IMR-90 (cell line): ENCODE data around the gene ATG4A. TPM values are rescaled to one million over a fixed set of nuclear protein-coding genes. Genes with fewer than 3 reads are reported as not detected.

ENCODE experiments used
- ATAC-seq: fragments of 200-7000 bp; cut with Tn5 transposase; 2 replicates; pipeline ENCODE4 v1.9.1; 2020; ENCODE audit warnings: low read depth, mild to moderate bottlenecking, moderate library complexity
- BruUV-seq: library from RNA; stranded (reverse); fragments of 400-500 nt; replicated peaks from 2 replicates; lab custom pipeline; 2021; lab: Mats Ljungman, UMichigan
- CTCF ChIA-PET: fragments of 300-600 bp; formaldehyde crosslinking; extraction: SDS; loops from one replicate; lab custom pipeline; 2021; ENCODE audit warnings: antibody characterized with exemption; lab: Yijun Ruan, JAX
- POLR2A ChIA-PET: fragments of 300-600 bp; sonication (Branson Sonifier 250); formaldehyde crosslinking; loops from one replicate; lab custom pipeline; 2022; ENCODE audit warnings: antibody characterized with exemption; ENCODE audit not compliant: unreplicated experiment; lab: Charles Lee
- DNase-seq: peaks from one replicate; pipeline ENCODE4 v3.0.0; 2013
- H2AFZ ChIP-seq: replicated peaks from 2 replicates; pipeline ENCODE3; 2013; ENCODE audit warnings: low read length, mild to moderate bottlenecking; ENCODE audit not compliant: poor library complexity
- H2AK5ac ChIP-seq: 2 replicates; pipeline ENCODE4 v1.6.1; 2013; ENCODE audit warnings: low read depth, low read length, inconsistent platforms
- H2AK9ac ChIP-seq: replicated peaks from 2 replicates; pipeline ENCODE3; 2013; ENCODE audit warnings: mild to moderate bottlenecking, low read depth, low read length, moderate library complexity; ENCODE audit not compliant: poor library complexity
- H2BK120ac ChIP-seq: 2 replicates; pipeline ENCODE4 v1.6.1; 2013; ENCODE audit warnings: low read depth, low read length, inconsistent platforms
- H2BK15ac ChIP-seq: 3 replicates; pipeline ENCODE4 v1.6.1; 2013; ENCODE audit warnings: low read depth, low read length, inconsistent platforms
- H2BK20ac ChIP-seq: 2 replicates; pipeline ENCODE4 v1.6.1; 2013; ENCODE audit warnings: low read depth, mild to moderate bottlenecking, inconsistent platforms, low read length, moderate library complexity
- H2BK5ac ChIP-seq: 2 replicates; pipeline ENCODE4 v1.6.1; 2013; ENCODE audit warnings: mild to moderate bottlenecking, low read depth, low read length, inconsistent platforms; ENCODE audit not compliant: poor library complexity, severe bottlenecking
- H3K14ac ChIP-seq: replicated peaks from 2 replicates; pipeline ENCODE4 v1.6.1; 2013; ENCODE audit warnings: low read depth, low read length, inconsistent platforms
- H3K18ac ChIP-seq: 2 replicates; pipeline ENCODE4 v1.6.1; 2013; ENCODE audit warnings: low read depth, low read length, control low read depth
- H3K23ac ChIP-seq: 2 replicates; pipeline ENCODE4 v1.6.1; 2013; ENCODE audit warnings: low read depth, low read length, inconsistent platforms
- H3K27ac ChIP-seq: 2 replicates; pipeline ENCODE4 v1.5.1; 2013; ENCODE audit warnings: mild to moderate bottlenecking, control low read depth, low read length; ENCODE audit not compliant: insufficient read depth
- H3K27me3 ChIP-seq: 2 replicates; pipeline ENCODE4 v1.6.1; 2013; ENCODE audit warnings: low read length; ENCODE audit not compliant: control insufficient read depth, insufficient read depth
- H3K36me3 ChIP-seq: 2 replicates; pipeline ENCODE4 v1.6.1; 2013; ENCODE audit warnings: low read length, mixed read lengths; ENCODE audit not compliant: control insufficient read depth, insufficient read depth
- H3K4ac ChIP-seq: 2 replicates; pipeline ENCODE4 v1.6.1; 2013; ENCODE audit warnings: low read depth, low read length, inconsistent platforms
- H3K4me1 ChIP-seq: 2 replicates; pipeline ENCODE4 v1.6.1; 2013; ENCODE audit warnings: low read length, mixed read lengths; ENCODE audit not compliant: control insufficient read depth, insufficient read depth
- H3K4me2 ChIP-seq: 2 replicates; pipeline ENCODE4 v1.6.1; 2013; ENCODE audit warnings: low read depth, mild to moderate bottlenecking, control low read depth, low read length, moderate library complexity
- H3K4me3 ChIP-seq: 2 replicates; pipeline ENCODE4 v1.5.1; 2013; ENCODE audit warnings: low read depth, mild to moderate bottlenecking, control low read depth, low read length, moderate library complexity; ENCODE audit not compliant: insufficient read depth
- H3K56ac ChIP-seq: 2 replicates; pipeline ENCODE4 v1.6.1; 2013; ENCODE audit warnings: low read length, inconsistent platforms; ENCODE audit not compliant: insufficient read depth; ENCODE audit errors: extremely low read depth
- H3K79me1 ChIP-seq, 2 experiments: 2 replicates each; pipeline ENCODE4 v1.6.1; 2013; ENCODE audit warnings: low read length in 2 of 2, inconsistent platforms in 1 of 2, low read depth in 1 of 2
- H3K9ac ChIP-seq: 2 replicates; pipeline ENCODE4 v1.6.1; 2013; ENCODE audit warnings: low read depth, low read length, control low read depth
- H3K9me1 ChIP-seq: 2 replicates; pipeline ENCODE4 v1.6.1; 2013; ENCODE audit warnings: low read length, inconsistent platforms; ENCODE audit not compliant: insufficient read depth
- H3K9me3 ChIP-seq: 2 replicates; pipeline ENCODE4 v1.6.1; 2013; ENCODE audit warnings: low read length; ENCODE audit not compliant: control insufficient read depth, insufficient read depth
- H4K20me1 ChIP-seq: 2 replicates; pipeline ENCODE4 v1.6.1; 2013; ENCODE audit warnings: low read length, inconsistent platforms; ENCODE audit not compliant: insufficient read depth
- H4K5ac ChIP-seq: 2 replicates; pipeline ENCODE4 v1.6.1; 2013; ENCODE audit warnings: mild to moderate bottlenecking, low read depth, low read length, control low read depth
- H4K8ac ChIP-seq, 2 experiments: 2 replicates each; pipeline ENCODE4 v1.6.1; 2013; ENCODE audit warnings: low read depth in 2 of 2, low read length in 2 of 2, control low read depth in 1 of 2, inconsistent platforms in 1 of 2
- H4K91ac ChIP-seq: 2 replicates; pipeline ENCODE4 v1.6.1; 2013; ENCODE audit warnings: low read depth, low read length, inconsistent platforms; ENCODE audit not compliant: insufficient read depth
- FOS ChIP-seq: fragments of 150-350 bp; IDR thresholded peaks from 2 replicates; pipeline ENCODE4 v1.6.1; 2016; ENCODE audit warnings: low read depth, low read length
- USF2 ChIP-seq: fragments of 150-350 bp; IDR thresholded peaks from 2 replicates; pipeline ENCODE4 v1.6.1; 2017; ENCODE audit warnings: mild to moderate bottlenecking, antibody characterized with exemption, low read length, low read depth
- WGBS, 2 experiments: methylation state at CpG; one replicate each; pipeline versions ENCODE4 v1.1.5 to v1.1.7; 2013; ENCODE audit warnings: missing lambda C conversion rate in 2 of 2; ENCODE audit not compliant: insufficient read length in 1 of 2; ENCODE audit errors: extremely low coverage in 2 of 2; 5-methylcytosine and 5-hydroxymethylcytosine counted together
- dilution Hi-C: fragments of 300-500 bp; cut with HindIII; formaldehyde crosslinking; loops from one replicate; pipeline ENCODE4 v1.14.3; 2018; ENCODE audit warnings: low sequenced_read_pairs; ENCODE audit not compliant: unreplicated experiment
- in situ Hi-C: fragments of 300-500 bp; cut with MboI; formaldehyde crosslinking; loops from 3 replicates; pipeline ENCODE4 v1.14.3; 2019; ENCODE audit warnings: low sequenced_read_pairs, inconsistent platforms, mixed read lengths
- intact Hi-C: fragments of 100-400 bp; cut with micrococcal nuclease; formaldehyde crosslinking; loops from 2 replicates; pipeline ENCODE4 v1.10.0; 2022
- polyA plus RNA-seq, 3 experiments: library from polyadenylated mRNA; depleted of rRNA; stranded (reverse); fragments of >200 nt; gene quantifications; 2 replicates each; pipeline ENCODE4 v1.2.3, GENCODE V29; 2012; ENCODE audit warnings: low replicate concordance in 1 of 3
- total RNA-seq: library from RNA; depleted of rRNA; stranded (reverse); fragments of >200 nt; gene quantifications from 2 replicates; pipeline ENCODE4 v1.2.3, GENCODE V29; 2012

The ATG4A gene
- total and polyA plus RNA-seq, 2 of the 4 experiments (the other 2 are of a cell fraction) = 8.2 to 14.7 TPM

- dilution Hi-C loops (no loop called here), in situ Hi-C loops (no loop called here), intact Hi-C loops (no loop called here)
- H4K8ac ChIP-seq = peak overlapping the region in 1 of 2 experiments; percentile 48; a peak in 1 of 4 replicates
- H3K9me1 ChIP-seq = no peaks in the 10 kb centered on the region
- WGBS, 2 experiments = no CpG with 5 or more reads among the region's 4 CpGs
- H3K4me2 ChIP-seq = no peak overlapping the region; the same call in 1 of the 2 replicates
- no peak overlapping the region for H3K27ac ChIP-seq
- H2AFZ ChIP-seq = no peak overlapping the region
- H2BK5ac ChIP-seq = no peak overlapping the region
- H3K9me3 ChIP-seq = no peaks in the 10 kb centered on the region
- H4K91ac ChIP-seq = no peak overlapping the region
- H2BK120ac ChIP-seq = no peak overlapping the region
- no peak overlapping the region for H3K18ac ChIP-seq
- no peak overlapping the region for H4K5ac ChIP-seq
- no peak overlapping the region for H2AK5ac ChIP-seq
- no peak overlapping the region for H2AK9ac ChIP-seq
- CTCF ChIA-PET = interaction anchor here (0.6 kb wide), 1 partner anchor 191 kb away, joined by 3 read pairs; no protein-coding TSS in a partner anchor
- no peaks in the 10 kb centered on the region for H3K36me3 ChIP-seq
- no TSS peak for BruUV-seq
- no peak overlapping the region for H3K4ac ChIP-seq
- TF ChIP-seq FOS (peak; percentile 68), USF2 (no peak)
- DNase-seq (peak; percentile 87), ATAC-seq (peak; percentile 54)
- POLR2A ChIA-PET = no interaction called here
- H2BK15ac ChIP-seq = no peak overlapping the region
- H3K27me3 ChIP-seq = peaks cover 19% of the 10 kb centered on the region
- no peaks in the 10 kb centered on the region for H4K20me1 ChIP-seq
- H3K23ac ChIP-seq = no peak overlapping the region
- no peak overlapping the region for H3K14ac ChIP-seq
- H3K56ac ChIP-seq = no peak overlapping the region
- H3K79me1 ChIP-seq = no peaks in the 10 kb centered on the region
- no peak overlapping the region for H3K9ac ChIP-seq
- H3K4me3 ChIP-seq = no peak overlapping the region
- peaks cover 2% of the 10 kb centered on the region; the same call in 1 of the 2 replicates for H3K4me1 ChIP-seq
- H2BK20ac ChIP-seq = no peak overlapping the region
Observed at GRCh38 chrX:108186811-108187210, 95.2 kb downstream of the ATG4A start.
